CD14-positive monocyte (primary cell): ENCODE measurements around the gene CST9L. TPM values are rescaled to one million over a fixed set of nuclear protein-coding genes. Genes with fewer than 3 reads are reported as not detected.

Experiments
- DNase-seq, 3 donors: peaks; one replicate each; pipeline ENCODE4 v3.0.0-alpha.2; 2011 to 2022
- H2AFZ ChIP-seq: 2 replicates; pipeline ENCODE4 v1.6.0; 2012; ENCODE audit warnings: mild to moderate bottlenecking, low read depth, low read length, inconsistent platforms; ENCODE audit not compliant: insufficient read depth, poor library complexity, severe bottlenecking
- H3K27ac ChIP-seq, 2 donors: 1 replicate in 1 of 2; 2 replicates in 1 of 2; pipeline ENCODE4 v1.5.1; 2012 to 2013; ENCODE audit warnings: low read length in 2 of 2, control low read depth in 1 of 2, inconsistent platforms in 1 of 2, low read depth in 1 of 2, mild to moderate bottlenecking in 1 of 2
- H3K27me3 ChIP-seq, 2 donors: one replicate each; pipeline versions ENCODE4 v1.6.0 to v1.6.1; 2011 to 2013; ENCODE audit warnings: low read length in 2 of 2; ENCODE audit not compliant: control insufficient read depth in 2 of 2, insufficient read depth in 2 of 2
- H3K36me3 ChIP-seq, 2 donors: replicated peaks in 1 of 2; 1 replicate in 1 of 2; 2 replicates in 1 of 2; pipeline versions ENCODE4 v1.5.1 to v1.6.1; 2012 to 2013; ENCODE audit warnings: low read length in 2 of 2, control low read depth in 1 of 2, inconsistent platforms in 1 of 2, mild to moderate bottlenecking in 1 of 2; ENCODE audit not compliant: insufficient read depth in 2 of 2, control insufficient read depth in 1 of 2
- H3K4me1 ChIP-seq, 2 donors: 1 replicate in 1 of 2; 2 replicates in 1 of 2; pipeline versions ENCODE4 v1.5.1 to v1.6.1; 2012 to 2013; ENCODE audit warnings: low read length in 2 of 2, control low read depth in 1 of 2, inconsistent platforms in 1 of 2, mild to moderate bottlenecking in 1 of 2, moderate library complexity in 1 of 2; ENCODE audit not compliant: insufficient read depth in 2 of 2, control insufficient read depth in 1 of 2
- H3K4me2 ChIP-seq: replicated peaks from 2 replicates; pipeline ENCODE3; 2012; ENCODE audit warnings: low read length, moderate library complexity, mild to moderate bottlenecking; ENCODE audit not compliant: poor library complexity, severe bottlenecking; ENCODE audit errors: extremely low read depth
- H3K4me3 ChIP-seq, 3 experiments: fragments of 200-600 bp in 1 of 3; sonication (generic) in 1 of 3; replicated peaks in 1 of 3; 1 replicate in 2 of 3; 2 replicates in 1 of 3; pipeline ENCODE4 v1.5.1; 2011 to 2013; ENCODE audit warnings: low read length in 3 of 3, mild to moderate bottlenecking in 3 of 3, control low read depth in 2 of 3, low read depth in 2 of 3, inconsistent platforms in 1 of 3, moderate library complexity in 1 of 3
- H3K79me2 ChIP-seq: 2 replicates; pipeline ENCODE4 v1.6.0; 2012; ENCODE audit warnings: mild to moderate bottlenecking, control low read depth, inconsistent platforms, low read length, moderate library complexity; ENCODE audit not compliant: insufficient read depth
- H3K9ac ChIP-seq: 2 replicates; pipeline ENCODE4 v1.6.0; 2017; ENCODE audit warnings: low read length, mild to moderate bottlenecking; ENCODE audit not compliant: insufficient read depth, poor library complexity, severe bottlenecking
- H3K9me3 ChIP-seq, 2 donors: replicated peaks in 1 of 2; 1 replicate in 1 of 2; 2 replicates in 1 of 2; pipeline versions ENCODE4 v1.5.1 to v1.6.1; 2012 to 2013; ENCODE audit warnings: low read length in 2 of 2, control low read depth in 1 of 2; ENCODE audit not compliant: control insufficient read depth in 1 of 2, insufficient read depth in 1 of 2
- H4K20me1 ChIP-seq: 2 replicates; pipeline ENCODE4 v1.6.0; 2012; ENCODE audit warnings: mild to moderate bottlenecking, low read length, control low read depth, moderate library complexity; ENCODE audit not compliant: insufficient read depth
- H3K27ac Mint-ChIP-seq, 7 donors: one replicate each; pipeline ENCODE4 v1.8.0; 2020; ENCODE audit warnings: mild to moderate bottlenecking in 7 of 7, mixed read lengths in 7 of 7, moderate library complexity in 6 of 7, inconsistent platforms in 2 of 7
- H3K27me3 Mint-ChIP-seq, 3 donors: one replicate each; pipeline ENCODE4 v1.8.0; 2021 to 2022; ENCODE audit warnings: low read depth in 3 of 3, mild to moderate bottlenecking in 3 of 3, mixed read lengths in 3 of 3, moderate library complexity in 3 of 3, inconsistent platforms in 1 of 3
- H3K36me3 Mint-ChIP-seq, 2 donors: one replicate each; pipeline ENCODE4 v1.8.0; 2020; ENCODE audit warnings: mixed read lengths in 2 of 2, inconsistent platforms in 1 of 2, mild to moderate bottlenecking in 1 of 2
- H3K4me1 Mint-ChIP-seq: one replicate; pipeline ENCODE4 v1.8.0; 2020; ENCODE audit warnings: mild to moderate bottlenecking, mixed read lengths
- H3K4me3 Mint-ChIP-seq, 2 donors: one replicate each; pipeline ENCODE4 v1.8.0; 2020; ENCODE audit warnings: mild to moderate bottlenecking in 2 of 2, mixed read lengths in 2 of 2, moderate library complexity in 1 of 2
- H3K9me3 Mint-ChIP-seq, 7 donors: one replicate each; pipeline ENCODE4 v1.8.0; 2020 to 2022; ENCODE audit warnings: mixed read lengths in 7 of 7, mild to moderate bottlenecking in 6 of 7, moderate library complexity in 6 of 7, inconsistent platforms in 2 of 7
- WGBS: methylation state at CpG from one replicate; pipeline ENCODE4 v1.1.5; 2013; ENCODE audit warnings: missing lambda C conversion rate; ENCODE audit not compliant: insufficient coverage; 5-methylcytosine and 5-hydroxymethylcytosine counted together
- intact Hi-C, 2 donors: fragments of 100-400 bp; cut with micrococcal nuclease; formaldehyde crosslinking; loops; one replicate each; pipeline versions ENCODE4 v1.15.0 to v1.15.1; 2023
- polyA plus RNA-seq, 3 donors: library from polyadenylated mRNA; depleted of rRNA in 1 of 3; unstranded in 2 of 3; stranded (reverse) in 1 of 3; fragments of 300-500 nt in 2 of 3; fragments of >200 nt in 1 of 3; fragmentation: Illumina TruSeq in 2 of 3; gene quantifications; 1 replicate in 2 of 3; 2 replicates in 1 of 3; pipeline ENCODE4 v1.2.3, GENCODE V29; 2012 to 2021
- TF ChIP-seq, protein P1 (sequence below): fragments of 200-600 bp; IDR thresholded peaks from one replicate; pipeline ENCODE4 v1.8.0; 2022; ENCODE audit warnings: antibody characterized with exemption, mild to moderate bottlenecking

Gene CST9L
- polyA plus RNA-seq, 3 donors = not detected

DNA sequence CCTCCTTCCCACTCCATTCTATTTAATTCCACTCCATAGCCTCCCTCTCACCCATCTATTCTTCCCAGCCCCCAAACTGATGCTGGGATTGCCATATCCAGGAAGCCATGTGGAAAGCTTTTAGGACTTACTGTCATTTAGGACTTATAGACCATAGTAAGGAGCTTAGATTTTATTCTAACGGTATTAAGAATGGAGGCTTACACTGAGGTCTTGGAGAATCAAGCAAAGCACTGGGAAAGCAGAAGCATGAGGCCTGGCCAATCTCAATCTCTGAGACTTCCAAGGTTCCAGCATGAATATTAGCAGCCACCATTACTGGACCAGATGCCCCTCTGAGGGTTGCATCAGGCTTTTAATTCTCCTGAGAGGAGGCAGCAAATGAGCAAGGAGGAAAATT, 36.0 kb upstream of the CST9L start:
- intact Hi-C loops = loop anchor here in 1 of 2 donors (5.0 kb wide), 1 partner anchor 237 kb away; no protein-coding TSS in a partner anchor
- Mint-ChIP-seq H3K27me3 (peaks cover 6 to 15% (median 15%) of the 10 kb centered on the region in 3 donors), H3K36me3 (no peaks in the 10 kb centered on the region), H3K27ac (no peak overlapping the region), H3K4me3 (peak overlapping the region in 1 of 2 donors; percentile 15), H3K9me3 (peaks cover 0 to 1% (median 0%) of the 10 kb centered on the region in 7 donors), H3K4me1 (peaks cover 27% of the 10 kb centered on the region)
- Histone ChIP-seq H3K9ac (no peak overlapping the region), H3K79me2 (no peaks in the 10 kb centered on the region), H3K27ac (no peak overlapping the region), H3K4me1 (peaks cover 26 to 27% of the 10 kb centered on the region in 2 donors), H2AFZ (no peak overlapping the region), H3K9me3 (no peaks in the 10 kb centered on the region), H3K4me3 (no peak overlapping the region), H3K4me2 (no peak overlapping the region), H4K20me1 (no peaks in the 10 kb centered on the region), H3K36me3 (no peaks in the 10 kb centered on the region), H3K27me3 (peaks cover 2 to 8% of the 10 kb centered on the region in 2 donors)
- no peak for DNase-seq
- TF ChIP-seq, protein P1, sequence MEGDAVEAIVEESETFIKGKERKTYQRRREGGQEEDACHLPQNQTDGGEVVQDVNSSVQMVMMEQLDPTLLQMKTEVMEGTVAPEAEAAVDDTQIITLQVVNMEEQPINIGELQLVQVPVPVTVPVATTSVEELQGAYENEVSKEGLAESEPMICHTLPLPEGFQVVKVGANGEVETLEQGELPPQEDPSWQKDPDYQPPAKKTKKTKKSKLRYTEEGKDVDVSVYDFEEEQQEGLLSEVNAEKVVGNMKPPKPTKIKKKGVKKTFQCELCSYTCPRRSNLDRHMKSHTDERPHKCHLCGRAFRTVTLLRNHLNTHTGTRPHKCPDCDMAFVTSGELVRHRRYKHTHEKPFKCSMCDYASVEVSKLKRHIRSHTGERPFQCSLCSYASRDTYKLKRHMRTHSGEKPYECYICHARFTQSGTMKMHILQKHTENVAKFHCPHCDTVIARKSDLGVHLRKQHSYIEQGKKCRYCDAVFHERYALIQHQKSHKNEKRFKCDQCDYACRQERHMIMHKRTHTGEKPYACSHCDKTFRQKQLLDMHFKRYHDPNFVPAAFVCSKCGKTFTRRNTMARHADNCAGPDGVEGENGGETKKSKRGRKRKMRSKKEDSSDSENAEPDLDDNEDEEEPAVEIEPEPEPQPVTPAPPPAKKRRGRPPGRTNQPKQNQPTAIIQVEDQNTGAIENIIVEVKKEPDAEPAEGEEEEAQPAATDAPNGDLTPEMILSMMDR = no peak
- no CpG with 5 or more reads among the region's 1 CpG for WGBS

DNA sequence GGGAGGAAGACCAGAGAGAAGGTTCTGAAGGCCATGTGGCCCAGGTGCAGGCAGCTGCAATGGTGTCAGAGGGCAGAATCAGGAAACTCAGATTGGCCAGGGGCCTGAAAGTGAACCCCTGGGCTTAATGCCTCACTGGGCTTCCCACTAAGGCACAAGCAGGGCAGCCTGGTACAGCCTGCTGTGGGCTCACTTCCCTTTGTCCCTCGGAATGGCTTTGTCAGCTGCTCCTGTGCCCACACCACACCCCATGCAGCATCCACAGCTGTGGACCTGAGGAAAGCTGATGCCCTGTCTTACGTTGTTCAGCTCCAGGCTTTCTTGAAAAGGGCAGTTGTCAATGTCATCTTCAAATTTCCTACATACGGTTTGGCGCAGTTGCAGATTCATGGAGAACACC, 35.0 kb upstream of the CST9L start:
- DNase-seq = peak in 1 of 3 donors; percentile 20
- H3K4me1 ChIP-seq = peaks cover 26 to 28% of the 10 kb centered on the region in 2 donors
- no CpG with 5 or more reads among the region's 4 CpGs for WGBS
- H3K4me3 ChIP-seq = peak overlapping the region in 1 of 3 experiments; percentile 63
- Mint-ChIP-seq H3K4me3 (peak overlapping the region in 1 of 2 donors; percentile 90), H3K27ac (peak overlapping the region in 1 of 7 donors; percentile 97), H3K9me3 (peaks cover 0 to under 1% (median 0%) of the 10 kb centered on the region in 7 donors), H3K36me3 (no peaks in the 10 kb centered on the region), H3K27me3 (peaks cover 6 to 17% (median 15%) of the 10 kb centered on the region in 3 donors), H3K4me1 (peaks cover 35% of the 10 kb centered on the region)
- H3K27me3 ChIP-seq = peaks cover 2 to 10% of the 10 kb centered on the region in 2 donors
- H2AFZ ChIP-seq = peak overlapping the region; percentile 12
- no peaks in the 10 kb centered on the region for H3K36me3 ChIP-seq
- peak overlapping the region in 1 of 2 donors; percentile 80 for H3K27ac ChIP-seq
- intact Hi-C loops = loop anchor here in 1 of 2 donors (2.0 to 5.0 kb wide), 2 partner anchors 63 to 236 kb away; no protein-coding TSS in a partner anchor
- H3K9me3 ChIP-seq = no peaks in the 10 kb centered on the region
- H3K79me2 ChIP-seq = no peaks in the 10 kb centered on the region
- H4K20me1 ChIP-seq = no peaks in the 10 kb centered on the region
- H3K4me2 ChIP-seq = peak overlapping the region; percentile 68
- TF ChIP-seq, protein P1 = no peak
- H3K9ac ChIP-seq = no peak overlapping the region
